ENCODE data around the gene IL24. TPM values are rescaled to one million over a fixed set of nuclear protein-coding genes. Genes with fewer than 3 reads are reported as not detected.

The IL24 gene
- total RNA-seq, 1 donor from 2014 or later: not detected

- no peak overlapping the region for H3K4me3 Mint-ChIP-seq (ENCODE audit: unreplicated experiment)
- DNase-seq (ENCODE audit: low spot score): no peak
- no peak overlapping the region for H3K27ac Mint-ChIP-seq (ENCODE audit: unreplicated experiment)
- H3K9me3 Mint-ChIP-seq (ENCODE audit: low read depth): peaks cover 6% of the 10 kb centered on the region
- no peak for TF ChIP-seq CTCF (IDR thresholded peaks at IDR 0.05)
- H3K36me3 Mint-ChIP-seq (ENCODE audit: low read depth): no peaks in the 10 kb centered on the region
- H3K27me3 Mint-ChIP-seq (ENCODE audit: low read depth): peaks cover 15% of the 10 kb centered on the region
- H3K4me1 Mint-ChIP-seq (ENCODE audit: low read depth): no peaks in the 10 kb centered on the region
Observed at GRCh38 chr1:206953626-206954025, 56.4 kb downstream of the IL24 start.

Other genes with a start within 250 kb of the IL24 start
- 66.6 to 88.0 TPM (median 87.9 TPM) in 3 replicates for gene MAPKAPK2, start 212.5 kb upstream of the IL24 start, total RNA-seq
- not detected in 3 replicates for gene IL19, start 126.7 kb upstream of the IL24 start, total RNA-seq
- not detected in 3 replicates for gene IL10, start 124.9 kb upstream of the IL24 start, total RNA-seq
- gene IL20, start 31.8 kb upstream of the IL24 start, total RNA-seq: not detected in 3 replicates
- not detected in 3 replicates for gene FCMR, start 24.5 kb downstream of the IL24 start, total RNA-seq
- not detected in 3 replicates for gene PIGR, start 49.0 kb downstream of the IL24 start, total RNA-seq
- gene FCAMR, start 73.0 kb downstream of the IL24 start, total RNA-seq: not detected in 3 replicates
- 0.07 to 0.10 TPM in 2 of 3 replicates, not detected in the other for gene C1orf116, start 135.3 kb downstream of the IL24 start, total RNA-seq
- 5.3 to 6.3 TPM (median 5.5 TPM) in 3 replicates for gene YOD1, start 153.8 kb downstream of the IL24 start, total RNA-seq
- 13.3 to 15.5 TPM (median 14.8 TPM) in 3 replicates for gene PFKFB2, start 155.8 kb downstream of the IL24 start, total RNA-seq
- gene C4BPB, start 191.4 kb downstream of the IL24 start, total RNA-seq: not detected in 3 replicates
- not detected in 3 replicates for gene C4BPA, start 206.8 kb downstream of the IL24 start, total RNA-seq